HG03060 (cell line): ENCODE data around the gene PPIL3.
"Not testable (repeated sequence)": the region's sequence is repeated elsewhere in the genome, so short reads cannot be mapped to it uniquely, and the experiment has no call there.

Source experiments
- ATAC-seq: cut with Tn5 transposase; IDR thresholded peaks from one replicate; pipeline ENCODE4 v1.9.1; 2021; ENCODE audit warnings: low read depth, moderate number of reproducible peaks; ENCODE audit not compliant: unreplicated experiment

Gene PPIL3

DNA sequence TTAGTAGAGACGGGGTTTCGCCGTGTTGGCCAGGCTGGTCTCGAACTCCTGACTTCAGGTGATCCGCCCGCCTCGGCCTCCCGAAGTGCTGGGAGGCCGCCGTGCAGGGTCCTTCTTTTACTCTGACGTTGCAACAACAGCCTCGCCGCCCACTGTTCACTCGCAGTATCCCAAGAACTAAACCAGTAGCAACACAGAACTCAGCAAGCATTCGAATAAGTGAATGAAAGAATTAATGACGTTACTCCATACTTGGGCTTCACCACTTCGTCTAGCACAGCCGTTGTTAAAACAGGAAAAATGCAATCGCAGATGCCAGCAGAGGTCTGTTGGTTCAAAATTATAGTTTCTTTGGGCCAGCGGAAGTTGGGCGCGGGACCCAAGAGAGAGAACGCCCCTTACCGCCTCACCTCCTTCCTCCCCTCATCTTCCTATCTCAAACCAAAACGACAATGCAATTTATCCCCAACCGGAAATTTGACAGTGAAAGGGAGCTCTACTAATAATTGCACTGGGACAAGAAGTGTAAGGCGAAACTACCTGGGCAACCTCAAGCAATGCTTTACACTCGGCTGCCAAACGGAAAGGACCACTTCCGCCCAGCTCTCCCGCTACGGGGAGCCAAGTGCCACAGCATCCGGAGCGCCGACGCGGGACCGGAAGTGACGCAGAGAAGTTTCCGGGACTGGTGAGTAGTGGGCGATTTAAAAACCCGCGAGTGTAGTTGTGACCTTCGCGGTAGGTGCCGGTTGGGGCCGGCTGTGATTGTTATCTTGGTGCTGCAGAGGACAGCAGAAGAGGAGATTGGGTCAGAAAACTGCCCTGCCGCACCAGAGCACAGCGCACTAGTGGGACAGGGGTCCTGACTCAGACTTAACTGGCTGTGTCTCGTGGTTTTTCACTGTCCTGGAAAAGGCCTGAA is at the start of gene PPIL3, which contains the start of gene NIF3L1:
TSS of gene PPIL3 (minus strand) at position 374 of the 922 bp plus-strand sequence. CDS start 1,462 bp downstream, outside the sequence.
TSS of gene NIF3L1 (plus strand) at position 668 of the 922 bp plus-strand sequence. CDS start 2,573 bp downstream, outside the sequence.
- peak; percentile 75 for ATAC-seq

DNA sequence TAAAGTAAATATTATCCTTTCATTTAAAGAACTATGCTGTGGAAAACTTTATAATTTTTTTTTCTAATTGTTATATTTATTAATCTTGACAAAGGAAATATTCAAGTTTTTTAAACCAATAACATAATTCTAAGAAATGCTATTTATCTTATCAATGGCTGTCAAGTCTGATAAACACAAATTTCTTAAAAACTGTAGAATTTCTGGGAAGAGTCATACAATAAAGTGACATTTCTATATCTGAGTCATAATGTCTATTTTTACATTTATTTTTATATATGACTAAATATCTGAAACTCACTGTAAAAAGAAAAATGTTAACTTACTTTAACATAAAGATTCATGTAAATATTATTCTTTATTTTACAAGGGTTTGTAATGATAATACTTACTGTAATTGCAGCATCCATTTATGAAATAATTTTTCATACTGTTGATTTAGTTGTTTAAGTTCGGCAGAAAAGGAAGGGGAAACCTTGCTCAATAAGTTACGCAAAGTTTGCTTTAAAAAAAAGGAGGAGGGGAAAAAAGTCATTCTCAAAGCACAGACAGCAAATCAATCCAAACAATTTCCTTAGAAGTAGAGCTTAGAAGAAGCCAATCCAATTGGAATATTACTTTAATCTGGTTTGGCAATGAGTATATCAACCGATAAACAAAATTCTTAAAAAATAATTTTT is 42.2 kb upstream of the PPIL3 start:
- no peak for ATAC-seq

DNA sequence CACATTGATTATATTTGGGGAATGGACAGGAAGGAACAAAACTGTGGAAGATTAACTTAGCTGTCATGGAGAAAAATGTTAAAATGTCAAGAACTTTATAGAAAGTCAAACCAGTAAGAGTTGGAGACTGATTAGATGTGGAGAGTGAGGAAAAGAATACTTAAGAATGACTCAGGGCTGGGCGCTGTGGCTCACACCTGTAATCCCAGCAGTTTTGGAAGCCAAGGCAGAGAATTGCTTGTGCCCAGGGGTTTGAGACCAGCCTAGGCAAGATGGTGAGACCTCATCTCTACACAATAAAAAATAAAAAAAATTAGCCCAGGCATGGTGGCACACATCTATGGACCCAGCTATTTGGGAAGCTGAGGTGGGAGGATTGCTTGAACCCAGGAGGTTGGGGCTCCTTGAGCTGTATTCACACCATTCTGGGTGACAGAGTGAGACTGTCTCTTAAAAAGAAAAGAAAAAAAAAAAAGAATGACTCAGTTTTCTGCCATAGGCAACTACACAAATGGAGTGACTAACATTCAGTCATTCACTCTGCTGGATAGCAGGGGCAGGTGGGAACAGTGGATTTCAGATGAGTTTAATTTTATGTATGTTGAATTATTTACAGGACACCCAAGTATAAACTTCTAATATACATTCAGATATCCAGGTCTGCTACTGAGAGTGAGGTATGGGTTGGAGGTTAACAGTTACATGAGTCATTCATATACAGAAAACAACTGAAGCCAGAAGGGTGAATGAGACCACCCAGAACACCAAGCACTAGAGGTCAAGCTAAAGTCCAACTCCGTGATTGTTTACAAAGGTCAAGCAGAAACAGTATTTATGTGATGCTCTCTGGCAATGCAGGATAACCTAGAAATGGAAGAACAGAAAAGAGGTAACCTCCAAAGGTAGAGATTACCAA is 40.7 kb upstream of the PPIL3 start:
- ATAC-seq, result no peak

DNA sequence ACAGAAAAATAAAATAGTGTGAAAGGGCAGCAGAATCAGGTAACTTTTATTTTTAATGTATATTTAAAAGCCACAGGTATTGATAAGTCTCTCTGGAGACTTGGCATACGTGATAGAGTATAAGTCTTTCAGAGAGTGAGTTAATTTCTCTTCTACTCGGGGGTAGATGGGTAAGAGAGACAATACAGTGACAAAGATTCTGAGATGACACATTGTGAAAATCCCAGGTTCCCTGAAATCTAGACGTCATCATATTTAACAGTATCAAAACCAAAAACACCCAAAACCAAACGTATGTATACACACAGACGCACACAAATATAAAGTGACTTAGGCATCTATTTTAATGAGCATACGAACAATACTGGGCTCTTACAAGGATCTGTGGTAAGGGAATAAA is 33.6 kb upstream of the PPIL3 start:
- ATAC-seq, result no peak

DNA sequence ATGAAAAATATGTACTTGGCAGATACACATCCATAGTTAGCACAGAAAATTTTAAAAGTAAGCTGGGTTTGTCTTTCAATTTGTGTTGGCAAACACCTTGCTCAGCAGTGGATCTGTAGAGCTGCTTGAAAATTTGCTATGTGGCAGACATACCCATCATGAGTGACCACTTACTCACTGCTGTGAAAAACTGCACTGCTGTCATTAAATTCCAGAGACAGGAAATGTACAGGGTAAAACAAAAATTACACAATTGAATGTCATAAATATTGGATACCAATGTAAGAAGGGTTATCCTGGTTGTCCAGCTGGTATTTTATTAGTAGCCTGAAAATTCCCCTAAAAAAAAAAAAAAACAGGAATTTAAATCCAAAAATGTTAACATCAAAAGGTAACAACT is 24.8 kb upstream of the PPIL3 start:
- ATAC-seq, result no peak

DNA sequence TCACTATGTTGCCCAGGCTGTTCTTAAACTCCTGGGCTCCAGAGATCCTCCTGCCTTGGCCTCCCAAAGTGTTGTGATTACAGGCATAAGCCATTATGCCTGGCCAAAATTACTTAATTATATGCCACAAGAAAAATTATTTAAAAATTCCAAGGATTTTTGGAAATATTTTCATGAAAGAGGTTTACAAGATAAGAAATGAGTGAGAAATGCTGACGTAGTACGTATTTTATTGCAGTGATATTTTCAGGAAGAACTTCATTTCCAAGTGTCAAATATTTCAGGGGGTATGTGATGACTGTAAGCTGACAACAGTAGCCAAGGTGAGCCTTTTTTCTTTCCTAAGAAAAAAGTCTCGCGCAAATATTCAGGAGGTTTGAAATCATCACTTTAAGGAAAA is 21.1 kb upstream of the PPIL3 start:
- no peak for ATAC-seq

DNA sequence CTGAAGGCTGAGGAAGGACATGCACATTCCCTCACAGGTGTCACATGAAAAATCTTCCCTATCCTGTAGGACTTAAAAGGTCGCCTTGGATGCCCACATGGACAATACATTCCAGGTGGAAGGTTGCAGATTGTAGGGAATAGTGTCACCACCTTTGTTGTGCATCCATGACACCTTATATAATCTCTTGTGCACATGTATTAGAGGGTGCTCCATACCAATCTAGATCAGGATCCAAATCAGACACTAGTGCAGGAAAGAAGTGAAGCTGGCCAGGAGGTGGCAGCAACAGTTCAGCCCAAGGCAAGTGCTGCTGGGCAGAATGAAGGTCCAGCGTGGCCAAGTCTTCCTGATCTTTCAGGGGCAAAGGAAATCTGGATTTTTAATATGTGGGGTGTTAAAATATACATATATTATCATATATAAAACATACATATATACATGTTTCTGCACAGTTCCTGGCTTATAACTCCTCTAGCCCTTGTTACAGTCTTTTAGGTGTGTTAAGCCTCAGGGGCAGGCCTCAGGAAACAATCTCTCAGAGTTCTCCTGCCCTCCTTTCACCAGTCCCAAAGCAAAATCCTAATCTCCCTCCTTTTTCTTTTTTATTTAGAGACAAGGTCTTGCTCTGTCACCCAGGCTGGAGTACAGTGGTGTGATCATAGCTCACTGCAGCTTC is 16.9 kb upstream of the PPIL3 start:
- no peak for ATAC-seq

DNA sequence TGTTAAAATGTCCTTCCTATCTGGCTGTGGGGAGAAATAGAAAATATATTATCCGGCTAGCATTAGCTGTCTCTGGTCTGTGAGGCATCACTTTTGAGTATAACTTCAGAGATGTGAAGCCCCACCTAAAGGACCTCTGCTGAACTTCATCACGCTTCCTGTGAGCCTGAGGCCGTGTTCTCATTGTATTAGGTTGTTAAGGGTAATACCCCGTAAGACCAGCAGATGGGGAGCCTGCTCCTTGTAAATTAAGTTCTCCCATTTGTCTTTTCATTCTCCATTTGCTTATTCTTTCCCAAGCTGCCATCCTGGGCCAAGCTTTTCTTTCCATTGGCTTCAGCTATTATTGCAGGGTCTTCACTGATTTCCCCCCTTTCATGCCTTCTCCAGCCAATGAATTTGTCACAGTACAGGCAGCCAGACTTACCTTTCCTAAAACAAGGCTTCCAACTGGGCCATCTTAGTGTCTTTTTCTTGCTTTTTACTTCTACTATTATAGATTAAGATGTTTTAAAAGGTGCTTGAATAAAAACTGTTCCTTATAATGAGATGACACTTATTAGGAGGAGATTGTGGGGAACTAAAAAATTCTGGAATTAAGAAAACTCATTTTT is 12.7 kb upstream of the PPIL3 start:
- ATAC-seq, result peak; percentile 89

DNA sequence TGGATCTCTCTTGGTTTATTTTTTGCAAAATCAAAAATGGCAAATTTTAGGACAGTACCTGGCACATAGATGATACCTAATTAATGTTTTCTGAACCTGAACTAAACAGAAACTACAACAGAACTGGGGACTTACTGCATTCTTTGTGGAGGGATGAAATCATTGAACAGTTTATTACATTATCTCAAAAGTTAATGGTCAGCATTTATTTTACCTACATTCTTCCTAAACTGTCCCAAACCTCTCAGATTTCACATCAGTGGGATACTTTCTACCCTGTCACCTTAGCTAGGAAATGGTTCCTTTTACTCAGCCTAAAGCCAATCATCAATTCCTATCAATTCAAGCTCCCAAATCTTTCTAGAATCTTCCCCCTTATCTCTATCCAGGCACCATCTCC is 10.6 kb upstream of the PPIL3 start:
- no peak for ATAC-seq

DNA sequence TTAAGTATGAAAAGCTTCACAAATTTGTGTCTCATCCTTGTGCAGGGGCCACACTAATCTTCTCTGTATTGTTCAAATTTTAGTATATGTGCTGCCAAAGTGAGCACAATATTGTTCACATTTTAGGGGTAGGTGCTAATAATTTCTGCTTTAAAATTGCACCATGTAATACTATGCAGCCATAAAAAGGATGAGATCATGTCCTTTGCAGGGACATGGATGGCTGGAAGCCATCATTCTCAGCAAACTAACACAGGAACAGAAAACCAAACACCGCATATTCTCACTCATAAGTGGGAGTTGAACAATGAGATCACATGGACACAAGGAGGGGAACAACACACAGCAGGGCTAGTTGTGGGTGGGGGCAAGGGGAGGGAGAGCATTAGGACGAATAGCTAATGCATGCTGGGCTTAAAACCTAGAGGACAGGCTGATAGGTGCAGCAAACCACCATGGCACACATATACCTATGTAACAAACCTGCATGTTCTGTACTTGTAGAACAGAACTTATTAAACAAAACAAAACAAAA is 7.1 kb downstream of the PPIL3 start:
- ATAC-seq, result not testable (repeated sequence)

DNA sequence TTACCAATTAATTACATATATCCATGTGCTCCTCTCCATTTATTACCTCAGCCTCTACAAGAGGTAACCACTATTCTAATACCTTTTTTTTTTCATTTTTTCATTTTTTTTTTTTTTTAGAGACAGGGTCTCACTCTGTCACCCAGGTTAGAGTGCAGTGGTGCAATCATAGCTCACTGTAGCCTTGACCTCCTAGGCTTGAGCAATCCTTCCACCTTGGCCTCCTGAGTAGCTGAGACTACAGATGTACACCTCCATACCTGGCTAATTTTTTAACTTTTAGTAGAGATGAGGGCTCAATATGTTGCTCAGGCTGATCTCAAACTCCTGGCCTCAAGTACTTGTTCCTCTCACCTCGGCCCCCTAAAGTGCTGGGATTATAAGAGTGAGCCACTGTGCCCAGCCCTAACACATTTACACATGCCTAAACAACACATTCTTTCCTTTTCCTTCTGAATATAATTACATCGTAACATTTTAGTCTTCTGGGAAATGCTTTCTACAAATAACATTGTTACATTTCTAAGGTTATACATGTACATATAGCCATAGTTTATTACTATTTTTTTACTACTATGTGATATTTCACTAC is 10.5 kb downstream of the PPIL3 start:
- ATAC-seq, result no peak

DNA sequence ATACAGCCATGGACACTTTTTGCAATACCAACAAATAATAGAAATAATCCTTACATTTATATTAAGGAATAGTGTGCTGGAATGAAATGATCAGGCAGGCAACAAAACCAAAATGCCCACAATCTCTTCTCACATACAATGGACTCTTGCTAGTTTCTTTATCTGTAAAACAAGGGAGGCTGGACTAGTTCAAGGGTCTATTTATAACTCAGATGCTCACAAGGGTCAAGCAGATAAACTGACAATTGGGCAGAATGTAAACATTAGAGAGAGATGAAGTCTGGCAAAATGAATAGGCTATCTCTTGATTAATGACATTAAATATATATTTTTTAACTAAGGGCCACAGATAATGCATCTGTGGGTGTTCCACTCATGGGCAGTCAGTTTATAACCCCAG is 11.4 kb downstream of the PPIL3 start:
- ATAC-seq, result no peak

DNA sequence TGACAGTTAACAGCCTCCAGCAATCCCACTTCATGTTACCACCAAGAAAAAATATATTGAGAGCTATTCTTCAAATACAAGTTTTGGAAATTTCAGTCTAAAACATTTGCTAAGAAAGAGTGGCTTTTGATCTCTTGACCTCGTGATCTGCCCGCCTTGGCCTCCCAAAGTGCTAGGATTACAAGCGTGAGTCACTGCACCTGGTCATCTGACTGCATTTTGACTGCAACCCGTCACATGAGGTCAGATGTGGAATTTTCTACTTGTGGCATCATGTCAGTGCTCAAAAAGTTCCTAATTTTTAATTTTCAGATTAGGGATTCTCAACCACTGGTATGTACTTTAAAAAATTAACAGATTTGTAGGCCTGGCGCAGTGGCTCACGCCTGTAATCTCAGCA is 15.3 kb downstream of the PPIL3 start:
- ATAC-seq, result no peak

DNA sequence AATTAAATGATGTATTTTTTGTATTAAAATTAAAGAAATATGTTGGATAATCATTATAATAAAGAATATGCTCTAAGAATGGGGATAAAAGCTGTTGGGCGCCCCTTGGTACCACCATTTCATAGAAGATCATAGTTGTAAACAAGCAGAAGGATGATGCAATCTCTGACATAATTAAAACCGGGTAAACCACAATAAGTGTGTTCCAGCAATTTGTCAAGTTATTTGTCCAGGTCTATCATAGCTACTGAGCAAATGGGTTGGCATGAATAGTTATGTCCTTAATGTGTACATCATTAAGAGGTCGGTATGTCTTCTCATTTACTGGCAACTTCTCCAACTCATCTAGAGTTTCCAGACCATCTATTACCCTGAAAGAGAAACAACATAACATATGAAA is 17.7 kb downstream of the PPIL3 start:
- no peak for ATAC-seq

DNA sequence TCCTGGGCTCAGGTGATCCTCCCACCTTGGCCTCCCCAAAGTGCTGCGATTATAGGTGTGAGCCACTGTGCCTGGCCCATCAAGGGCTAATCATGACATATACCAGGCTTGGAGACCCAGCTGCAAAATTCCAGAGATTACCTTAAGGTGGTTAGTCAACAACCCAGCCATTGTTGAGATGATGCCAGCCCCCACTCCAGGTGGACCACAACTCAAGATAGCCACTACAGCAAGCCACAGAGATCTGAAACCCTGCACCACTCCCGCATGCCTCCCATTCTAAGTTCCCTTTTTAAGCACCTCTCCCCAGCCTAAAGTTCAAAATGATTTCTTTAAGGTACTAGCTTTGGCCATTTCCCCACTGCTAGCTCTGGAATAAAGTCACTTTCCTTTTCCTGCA is 19.9 kb downstream of the PPIL3 start:
- ATAC-seq, result no peak

DNA sequence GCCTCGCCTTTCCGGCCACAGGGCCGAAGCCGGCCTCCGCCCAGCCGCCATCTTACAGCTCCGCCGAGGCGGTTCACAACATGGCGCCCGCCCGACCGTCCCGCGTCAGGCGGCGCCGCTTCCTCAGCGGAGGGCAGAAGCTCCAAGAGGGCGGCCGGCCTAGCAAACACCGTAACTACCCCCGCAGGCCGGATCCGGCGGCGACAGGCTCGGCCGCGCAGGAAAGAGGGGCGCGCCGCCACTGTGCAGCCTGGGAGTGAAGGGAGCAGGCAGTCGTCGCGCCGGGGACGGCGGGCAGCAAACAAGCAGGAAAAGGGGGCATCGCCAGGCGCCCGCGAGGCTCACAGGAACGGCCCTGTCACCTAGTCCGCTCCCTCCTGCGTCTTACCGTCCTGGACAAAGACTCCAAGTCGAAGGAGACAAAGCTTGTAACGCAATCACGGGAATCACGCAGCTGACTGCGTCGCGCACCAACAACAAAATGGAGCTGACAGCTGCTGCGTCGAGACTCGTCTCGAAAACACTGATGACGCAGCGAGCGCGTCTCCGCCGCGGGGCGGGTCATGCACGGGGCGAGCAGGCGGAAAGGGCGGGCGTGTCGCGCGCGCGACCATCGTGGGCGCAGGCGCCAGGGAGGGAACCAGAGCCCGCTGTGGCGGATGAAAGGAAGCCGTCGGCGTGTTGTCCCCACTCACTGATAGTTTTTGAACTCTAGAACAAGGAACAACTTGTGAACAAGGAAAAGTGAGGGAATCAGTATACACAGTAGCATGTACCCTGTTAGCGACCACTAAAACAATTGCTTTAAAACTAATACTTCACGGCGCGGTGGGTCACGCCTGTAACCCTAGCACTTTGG is 24.5 kb downstream of the PPIL3 start, which contains the start of gene CLK1:
TSS of gene CLK1 (minus strand) at position 483 of the 859 bp plus-strand sequence. CDS start 2,796 bp downstream, outside the sequence.
- peak; percentile 75 for ATAC-seq

DNA sequence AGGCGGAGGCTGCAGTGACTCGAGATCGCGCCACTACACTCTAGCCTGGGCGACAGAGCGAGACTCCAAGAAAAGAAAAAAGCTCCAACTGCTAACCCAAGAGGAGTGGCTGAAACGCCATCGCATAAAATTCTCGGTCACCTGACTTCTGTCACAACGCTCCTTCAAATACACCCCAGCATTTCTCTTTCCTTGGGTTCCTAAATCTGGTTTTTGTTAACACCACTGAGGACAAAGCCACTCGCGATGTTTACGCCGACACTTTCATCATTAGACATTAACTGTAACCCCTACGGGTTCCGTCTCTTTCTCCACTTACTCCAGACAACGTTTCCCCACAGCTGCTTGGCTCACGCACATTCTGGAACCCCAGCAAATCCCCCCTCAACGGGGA is 25.1 kb downstream of the PPIL3 start:
- ATAC-seq, result no peak

DNA sequence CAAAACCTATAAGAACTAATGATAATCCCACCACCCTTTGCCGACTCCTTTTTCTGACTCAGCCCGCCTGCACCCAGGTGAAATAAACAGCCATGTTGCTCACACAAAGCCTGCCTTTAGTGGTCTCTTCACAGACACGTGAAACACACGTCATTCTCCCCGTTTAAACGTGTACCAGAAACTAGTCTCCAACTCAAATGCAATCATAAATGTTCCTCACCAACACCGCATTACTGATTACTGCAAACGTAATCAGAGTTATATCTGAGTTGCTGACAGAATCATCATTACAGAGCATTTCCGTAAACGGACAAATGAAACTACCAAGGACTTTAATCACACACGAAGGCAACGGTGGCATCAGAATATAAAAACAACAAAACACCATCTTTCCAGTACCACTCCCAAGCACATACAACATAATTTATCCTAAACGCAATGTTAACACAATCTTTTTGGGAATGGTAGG is 26.3 kb downstream of the PPIL3 start:
- no peak for ATAC-seq
